Endodermal cell (in vitro differentiated cells): ENCODE data around the gene KDM1A. TPM values are rescaled to one million over a fixed set of nuclear protein-coding genes. Genes with fewer than 3 reads are reported as not detected.

Source experiments
- DNase-seq: peaks from one replicate; pipeline ENCODE4 v3.0.0-alpha.2; 2017
- H3K27ac ChIP-seq: 2 replicates; pipeline ENCODE4 v1.5.1; 2013; ENCODE audit warnings: mild to moderate bottlenecking, low read depth, low read length, moderate library complexity
- H3K27me3 ChIP-seq: 2 replicates; pipeline ENCODE4 v1.6.1; 2013; ENCODE audit warnings: mild to moderate bottlenecking, low read length, moderate library complexity; ENCODE audit not compliant: insufficient read depth, control insufficient read depth, poor library complexity, severe bottlenecking
- H3K36me3 ChIP-seq: 2 replicates; pipeline ENCODE4 v1.7.0; 2013; ENCODE audit warnings: mild to moderate bottlenecking, low read length, moderate library complexity; ENCODE audit not compliant: control insufficient read depth, insufficient read depth
- H3K4me1 ChIP-seq: one replicate; pipeline ENCODE4 v1.7.0; 2013; ENCODE audit warnings: low read length; ENCODE audit not compliant: control insufficient read depth, insufficient read depth
- H3K4me3 ChIP-seq: 2 replicates; pipeline ENCODE4 v1.5.1; 2013; ENCODE audit warnings: mild to moderate bottlenecking, low read length, moderate library complexity
- H3K9ac ChIP-seq: 2 replicates; pipeline ENCODE4 v1.6.1; 2013; ENCODE audit warnings: mild to moderate bottlenecking, low read length, moderate library complexity; ENCODE audit not compliant: poor library complexity, severe bottlenecking; ENCODE audit errors: extremely low read depth
- H3K9me3 ChIP-seq: 2 replicates; pipeline ENCODE4 v1.6.1; 2013; ENCODE audit warnings: mild to moderate bottlenecking, low read length, moderate library complexity; ENCODE audit not compliant: control insufficient read depth
- H3K27ac Mint-ChIP-seq: 2 replicates; pipeline ENCODE4 v1.8.0; 2020; ENCODE audit warnings: mixed read lengths
- H3K27me3 Mint-ChIP-seq: 2 replicates; pipeline ENCODE4 v1.8.0; 2021; ENCODE audit warnings: mild to moderate bottlenecking, mixed read lengths; ENCODE audit not compliant: insufficient read depth
- H3K36me3 Mint-ChIP-seq: 2 replicates; pipeline ENCODE4 v1.8.0; 2020; ENCODE audit warnings: low read depth, mixed read lengths
- H3K4me1 Mint-ChIP-seq: 2 replicates; pipeline ENCODE4 v1.8.0; 2020; ENCODE audit warnings: mixed read lengths
- H3K4me3 Mint-ChIP-seq: 2 replicates; pipeline ENCODE4 v1.8.0; 2020; ENCODE audit warnings: mild to moderate bottlenecking, moderate library complexity, mixed read lengths
- H3K9me3 Mint-ChIP-seq: 2 replicates; pipeline ENCODE4 v1.8.0; 2020; ENCODE audit warnings: mild to moderate bottlenecking, mixed read lengths
- CTCF ChIP-seq: fragments of 200-600 bp; sonication (generic); conservative IDR thresholded peaks from 2 replicates; pipeline ENCODE4 v1.5.0; 2021; ENCODE audit warnings: antibody characterized with exemption, mild to moderate bottlenecking
- whole genome bisulfite sequencing, 2 experiments: methylation state at CpG; one replicate each; pipeline versions ENCODE4 v1.1.5 to v1.1.7; 2013; ENCODE audit warnings: missing lambda C conversion rate in 2 of 2, mixed read lengths in 1 of 2; ENCODE audit not compliant: insufficient coverage in 1 of 2, insufficient read length in 1 of 2; 5-methylcytosine and 5-hydroxymethylcytosine counted together
- total RNA-seq, 2 donors: library from RNA; stranded (reverse); fragmentation: NEBNext Ultra II Directional in 1 of 2; extraction: Animal tissue kit (Norgen Biotek cat#: 25700) in 1 of 2; gene quantifications; 2 replicates in 1 of 2; 3 replicates in 1 of 2; pipeline ENCODE4 v1.2.1, GENCODE V29; 2021

The KDM1A gene
- total RNA-seq, 2 donors from 2014 or later: 153 to 204 TPM

DNA sequence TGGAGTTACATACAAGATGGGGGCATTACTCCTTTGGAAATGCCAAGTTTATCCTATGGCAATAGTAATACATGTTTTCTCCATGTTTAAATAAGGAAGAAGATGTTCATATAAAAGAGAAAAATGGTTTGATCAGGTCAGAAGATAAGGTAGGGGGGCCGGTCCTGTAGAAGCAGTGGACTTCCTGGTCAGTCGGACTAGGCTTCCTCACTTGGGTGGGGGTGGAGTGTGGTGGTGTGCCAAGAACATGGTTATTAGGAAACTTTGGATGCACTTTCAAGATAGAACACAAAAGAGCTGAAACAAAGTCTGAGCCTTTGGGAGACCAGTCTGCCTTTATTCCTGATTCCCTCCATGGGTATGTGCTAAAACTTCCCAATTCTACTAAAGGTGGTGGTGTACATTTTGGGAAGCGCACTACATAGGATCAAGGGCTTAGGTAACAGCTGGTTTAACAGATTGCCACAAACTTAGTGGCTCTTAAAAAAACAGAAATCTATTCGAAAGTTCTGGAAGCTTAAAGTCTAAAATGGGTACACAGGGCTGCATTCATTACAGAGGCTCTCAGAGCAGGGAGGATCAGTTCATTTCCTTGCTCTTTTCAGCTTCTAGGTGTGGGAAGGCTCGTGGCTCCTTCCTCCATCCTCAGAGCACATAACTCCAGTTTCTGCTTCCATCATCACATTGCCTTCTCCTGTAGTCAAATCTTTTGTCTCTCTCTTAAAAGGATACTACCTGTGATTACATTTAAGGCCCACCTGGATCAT lies 64.6 kb downstream of the KDM1A start:
- no peak overlapping the region for H3K27ac Mint-ChIP-seq
- H3K9me3 ChIP-seq: no peaks in the 10 kb centered on the region
- WGBS, 2 experiments: 95 to 96% methylated on average over 5 of the region's 5 CpGs
- no peaks in the 10 kb centered on the region for H3K4me1 ChIP-seq
- no peak for DNase-seq
- no peak for TF ChIP-seq CTCF
- no peak overlapping the region for H3K9ac ChIP-seq
- H3K27me3 ChIP-seq: no peaks in the 10 kb centered on the region
- H3K27me3 Mint-ChIP-seq: no peaks in the 10 kb centered on the region
- H3K4me1 Mint-ChIP-seq: no peaks in the 10 kb centered on the region
- H3K4me3 ChIP-seq: no peak overlapping the region
- peaks cover 88% of the 10 kb centered on the region for H3K36me3 Mint-ChIP-seq
- H3K36me3 ChIP-seq: peaks cover 95% of the 10 kb centered on the region
- no peaks in the 10 kb centered on the region for H3K9me3 Mint-ChIP-seq
- no peak overlapping the region for H3K4me3 Mint-ChIP-seq
- H3K27ac ChIP-seq: no peak overlapping the region

DNA sequence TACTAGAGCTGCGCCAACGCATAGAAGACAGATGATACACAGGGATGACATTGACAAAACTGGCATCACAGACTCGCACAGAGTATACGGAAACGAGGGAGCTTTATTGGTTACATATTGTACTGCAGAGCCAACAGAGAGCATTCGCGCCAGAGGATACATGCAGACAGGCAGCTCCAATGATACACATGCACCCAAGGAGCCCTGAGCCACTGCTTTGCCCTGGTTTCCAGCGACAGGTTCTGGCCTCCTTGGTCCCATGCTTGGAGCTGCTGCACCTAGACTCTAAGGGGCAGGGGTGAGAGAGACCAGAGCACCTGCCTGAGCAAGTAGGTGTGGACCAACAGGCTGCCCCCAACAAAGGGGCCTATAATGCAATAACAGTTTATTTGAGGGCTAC lies 65.6 kb downstream of the KDM1A start:
- no peak overlapping the region for H3K27ac Mint-ChIP-seq
- no peaks in the 10 kb centered on the region for H3K27me3 Mint-ChIP-seq
- no peaks in the 10 kb centered on the region for H3K4me1 Mint-ChIP-seq
- 95 to 97% methylated on average over 8 of the region's 8 CpGs for WGBS, 2 experiments
- no peaks in the 10 kb centered on the region for H3K9me3 Mint-ChIP-seq
- Histone ChIP-seq H3K27ac (peak overlapping the region; percentile 8), H3K9ac (no peak overlapping the region), H3K27me3 (no peaks in the 10 kb centered on the region), H3K36me3 (peaks cover 89% of the 10 kb centered on the region), H3K9me3 (no peaks in the 10 kb centered on the region), H3K4me1 (no peaks in the 10 kb centered on the region), H3K4me3 (no peak overlapping the region)
- no peak for DNase-seq
- H3K36me3 Mint-ChIP-seq: peaks cover 86% of the 10 kb centered on the region
- TF ChIP-seq CTCF: no peak
- no peak overlapping the region for H3K4me3 Mint-ChIP-seq

- Histone ChIP-seq H3K27ac (peak overlapping the region; percentile 12), H3K4me1 (no peaks in the 10 kb centered on the region), H3K27me3 (no peaks in the 10 kb centered on the region), H3K9ac (no peak overlapping the region), H3K4me3 (no peak overlapping the region), H3K9me3 (no peaks in the 10 kb centered on the region), H3K36me3 (peaks cover 89% of the 10 kb centered on the region)
- Mint-ChIP-seq H3K4me3 (no peak overlapping the region), H3K9me3 (no peaks in the 10 kb centered on the region), H3K36me3 (peaks cover 86% of the 10 kb centered on the region), H3K4me1 (no peaks in the 10 kb centered on the region), H3K27me3 (no peaks in the 10 kb centered on the region), H3K27ac (no peak overlapping the region)
- WGBS, 2 experiments: 96% methylated on average over 3 of the region's 3 CpGs; no CpG with 5 or more reads in 1 of the 2 experiments
- TF ChIP-seq CTCF: no peak
- no peak for DNase-seq
Measured at GRCh38 chr1:23085696-23086095, 66.4 kb downstream of the KDM1A start.
